ENCODE measurements around the gene PDSS2. TPM values are rescaled to one million over a fixed set of nuclear protein-coding genes. Genes with fewer than 3 reads are reported as not detected.

The PDSS2 gene
- total RNA-seq = 13.1 and 14.7 TPM in 2 replicates

- intact Hi-C loops (cut with micrococcal nuclease) = loop anchor here (1.0 to 5.0 kb wide), 8 partner anchors 30 to 615 kb away; partner anchors contain the start of genes MTRES1, OSTM1, SCML4 and SEC63
Observed at GRCh38 chr6:107459283-107460082, at the start of gene PDSS2. Gene PDSS2 (minus strand): TSS chr6:107459564. CDS start chr6:107459285, 279 bp downstream.

GRCh38 chr6:107506145-107506544 lies 46.8 kb upstream of the PDSS2 start:
- intact Hi-C loops (cut with micrococcal nuclease) = no loop called here

GRCh38 chr6:107504270-107505026 lies 45.1 kb upstream of the PDSS2 start:
- intact Hi-C loops (cut with micrococcal nuclease) = no loop called here

DNA sequence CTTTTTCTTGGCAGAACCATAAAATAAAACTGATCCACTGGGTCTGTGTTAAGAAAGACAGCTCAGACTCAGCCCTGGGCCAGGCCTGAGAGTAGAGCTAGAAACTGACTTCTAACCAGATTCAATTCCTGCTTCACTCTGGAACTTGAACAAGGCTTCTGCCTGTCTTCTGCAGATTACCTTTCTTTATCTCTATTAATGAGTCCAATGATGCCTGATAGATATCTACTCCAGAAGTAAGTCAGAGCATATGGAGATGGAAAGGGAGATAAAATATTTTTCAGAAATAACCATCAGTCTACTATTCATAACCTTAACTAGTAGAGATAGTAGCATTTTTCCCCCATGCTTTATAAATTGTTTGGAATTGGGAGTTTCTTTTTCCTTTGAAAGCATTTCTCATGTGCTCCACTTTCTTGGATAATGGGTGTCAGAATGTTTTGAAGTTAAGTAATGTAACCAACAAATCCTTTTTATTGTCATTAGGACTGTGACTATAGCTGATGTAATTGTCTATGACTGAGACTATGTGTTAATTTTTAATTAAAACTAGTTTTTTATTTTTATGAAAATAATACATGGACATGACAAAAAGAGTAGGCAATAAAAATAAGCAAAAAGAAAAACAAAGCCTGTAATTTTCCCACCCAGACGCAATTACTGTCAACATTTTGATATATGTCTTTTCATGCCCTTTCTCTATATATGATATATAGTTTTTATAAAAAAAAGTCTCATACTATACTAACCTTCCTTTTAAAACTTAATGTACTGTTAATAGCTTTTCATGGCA lies 37.7 kb upstream of the PDSS2 start:
- intact Hi-C loops (cut with micrococcal nuclease) = loop anchor here (10.0 kb wide), 1 partner anchor 668 kb away; the partner anchor contains the start of gene NR2E1

DNA sequence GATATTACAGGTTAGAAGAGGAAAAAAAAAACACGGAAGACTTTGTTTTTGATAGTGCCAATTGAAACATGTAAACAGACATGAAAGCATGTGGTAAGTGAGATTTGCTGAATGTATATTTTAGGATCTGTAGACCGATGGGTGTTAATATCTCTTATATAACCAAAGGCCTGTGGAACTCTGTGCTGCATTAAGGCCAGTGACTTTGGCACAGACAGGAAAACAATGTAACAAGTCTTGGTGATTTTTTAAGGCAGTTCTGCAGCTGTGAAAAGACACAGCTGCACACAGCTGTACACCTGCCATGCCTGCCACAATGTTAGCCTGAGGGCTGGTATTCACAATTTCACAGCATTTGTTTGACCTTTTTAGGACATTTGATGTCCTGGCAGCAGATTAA lies 36.6 kb upstream of the PDSS2 start:
- intact Hi-C loops (cut with micrococcal nuclease) = loop anchor here (10.0 kb wide), 1 partner anchor 669 kb away; the partner anchor contains the start of gene NR2E1

GRCh38 chr6:107495196-107495643 lies 35.9 kb upstream of the PDSS2 start:
- intact Hi-C loops (cut with micrococcal nuclease) = loop anchor here (10.0 kb wide), 1 partner anchor 670 kb away; the partner anchor contains the start of gene NR2E1

DNA sequence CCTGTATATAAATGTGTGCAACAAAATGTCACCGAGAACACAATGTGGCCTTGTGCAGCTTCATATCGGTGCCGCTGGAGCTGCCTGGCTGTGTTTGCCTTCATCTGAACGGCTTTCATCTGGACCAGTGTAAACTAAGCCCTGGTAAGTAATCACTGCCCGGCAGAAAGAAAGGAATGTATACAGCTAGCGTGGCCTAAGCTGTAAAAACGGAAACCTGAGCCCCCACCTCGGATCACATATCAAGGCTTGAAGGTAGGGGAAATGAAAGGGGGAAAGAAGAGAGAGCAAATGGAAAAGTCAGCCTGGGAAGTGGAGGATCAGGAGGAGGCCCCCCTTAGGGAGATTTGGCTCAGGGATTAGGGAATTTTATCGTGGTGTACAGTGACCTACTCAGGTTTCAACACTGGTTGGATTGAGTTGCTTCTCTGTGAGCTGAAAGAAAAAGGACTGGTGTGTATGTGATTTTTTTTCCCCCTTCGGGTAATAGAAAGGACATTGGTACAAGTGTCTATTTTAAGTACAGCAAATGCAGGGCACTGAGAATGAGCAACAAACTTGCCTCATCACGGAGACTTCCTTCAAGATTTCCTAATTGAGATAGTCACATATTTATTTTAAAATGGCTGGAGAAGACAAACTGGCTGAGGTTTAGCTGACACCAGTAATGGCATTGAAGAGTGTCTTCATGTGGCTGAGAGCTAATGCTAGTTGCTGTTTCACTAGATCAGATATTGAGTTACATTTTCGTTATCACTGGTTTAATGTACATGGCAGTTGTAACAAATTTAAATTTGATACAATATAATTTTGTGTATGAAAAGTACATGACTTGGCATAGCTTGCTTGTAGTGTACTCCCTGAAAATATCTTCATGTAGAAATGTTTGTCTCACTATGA lies 34.0 kb upstream of the PDSS2 start:
- intact Hi-C loops (cut with micrococcal nuclease) = loop anchor here (10.0 kb wide), 1 partner anchor 671 kb away; the partner anchor contains the start of gene NR2E1

GRCh38 chr6:107491760-107492660 lies 32.6 kb upstream of the PDSS2 start:
- intact Hi-C loops (cut with micrococcal nuclease) = loop anchor here (10.0 kb wide), 1 partner anchor 673 kb away; the partner anchor contains the start of gene NR2E1

DNA sequence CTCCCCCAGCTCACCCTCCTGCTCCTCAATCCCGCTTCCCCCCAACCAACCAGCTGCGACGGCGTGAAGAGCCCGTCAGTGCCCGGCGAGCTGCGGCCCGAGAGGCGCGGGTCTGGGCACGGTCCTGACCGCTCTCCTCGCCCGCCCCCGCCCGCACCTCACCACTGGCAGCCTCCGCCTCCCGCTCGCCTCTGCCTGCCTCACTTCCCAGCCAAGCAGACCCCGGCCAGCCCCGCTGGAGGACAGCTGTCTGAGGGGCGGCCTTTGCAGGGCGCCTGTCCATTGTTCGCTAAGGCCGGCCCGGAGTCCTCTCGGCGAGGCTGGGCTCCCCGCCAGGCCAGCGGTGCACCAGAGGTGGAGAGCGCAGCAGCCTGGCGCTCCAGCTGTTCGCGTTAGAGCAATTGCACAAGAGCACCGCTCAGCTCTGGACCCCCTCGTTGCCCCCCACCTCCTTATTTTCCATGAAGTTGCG lies 31.8 kb upstream of the PDSS2 start:
- intact Hi-C loops (cut with micrococcal nuclease) = loop anchor here (10.0 kb wide), 1 partner anchor 674 kb away; the partner anchor contains the start of gene NR2E1

GRCh38 chr6:107490566-107491137 lies 31.3 kb upstream of the PDSS2 start:
- intact Hi-C loops (cut with micrococcal nuclease) = loop anchor here (10.0 kb wide), 1 partner anchor 674 kb away; the partner anchor contains the start of gene NR2E1

- intact Hi-C loops (cut with micrococcal nuclease) = loop anchor here (1.0 to 10.0 kb wide), 2 partner anchors 31 to 675 kb away; partner anchors contain the start of genes NR2E1 and PDSS2
Observed at GRCh38 chr6:107489636-107490565, 30.5 kb upstream of the PDSS2 start, which contains the start of gene SOBP. Gene SOBP (plus strand): TSS chr6:107490117. CDS start chr6:107490617, 500 bp downstream.

- intact Hi-C loops (cut with micrococcal nuclease) = loop anchor here (1.0 kb wide), 1 partner anchor 30 kb away; the partner anchor contains the start of gene PDSS2
Observed at GRCh38 chr6:107488875-107489635, 29.7 kb upstream of the PDSS2 start.

- intact Hi-C loops (cut with micrococcal nuclease) = no loop called here
Observed at GRCh38 chr6:107488174-107488874, 29.0 kb upstream of the PDSS2 start.

DNA sequence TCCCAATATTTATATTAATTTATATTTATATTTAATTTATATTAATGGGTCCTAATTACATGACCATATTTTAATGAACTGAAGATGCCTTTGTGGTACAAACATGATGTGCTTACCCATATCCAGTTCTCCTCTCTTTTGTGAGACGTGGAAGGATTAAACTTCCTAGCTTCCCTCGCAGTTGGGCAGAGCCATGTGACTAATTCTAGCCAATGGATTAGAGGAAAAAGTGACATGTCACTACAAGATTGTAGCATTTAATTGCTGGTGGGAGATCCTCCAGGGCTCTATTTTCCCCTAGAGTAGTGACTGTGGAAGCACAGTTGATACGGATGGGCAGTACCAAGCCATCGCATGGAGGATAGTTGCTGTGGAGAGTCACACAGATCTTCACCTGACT lies 25.8 kb upstream of the PDSS2 start:
- intact Hi-C loops (cut with micrococcal nuclease) = no loop called here

DNA sequence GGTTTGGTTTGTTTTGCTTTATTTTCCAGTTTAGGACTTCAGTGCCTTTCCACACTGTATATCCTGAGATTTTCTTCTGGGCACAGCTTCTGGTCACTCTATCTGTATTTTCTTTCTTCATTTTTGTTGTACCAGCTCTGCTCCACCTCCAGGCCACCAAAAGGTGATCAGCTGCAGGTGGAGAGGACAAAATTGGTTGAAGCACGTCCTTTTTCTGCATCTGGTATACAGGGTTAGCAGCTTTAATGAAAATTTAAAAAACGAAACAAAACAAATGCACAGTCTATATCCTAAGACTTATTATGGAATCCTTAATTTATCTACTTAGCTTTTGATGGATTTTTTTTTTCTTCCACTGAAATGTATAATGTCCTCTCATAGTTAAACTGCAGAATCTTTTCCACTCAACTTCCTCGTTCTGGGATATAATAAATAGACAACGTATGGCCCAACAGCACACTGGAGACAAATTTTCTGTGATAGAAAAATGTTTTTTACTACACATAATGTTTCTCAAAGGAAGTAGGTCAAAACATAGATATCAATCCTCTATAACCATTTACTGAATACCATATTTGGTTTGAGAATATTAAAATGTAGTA lies 19.8 kb upstream of the PDSS2 start:
- intact Hi-C loops (cut with micrococcal nuclease) = no loop called here

Data from T-helper 2 cell treated with Interferon-gamma antibody and Interleukin-4, amounts not matched to agents 100 ng/mL and 5 ng/mL, for 36 hours (primary cell).